ENCODE results near the gene DAAM1. TPM values are rescaled to one million over a fixed set of nuclear protein-coding genes. Genes with fewer than 3 reads are reported as not detected.

The DAAM1 gene
- total RNA-seq, 3 donors from 2014 or later (not counting 1 experiment from before 2014, with no cell fraction given), result 10.9 to 31.4 (median 12.6) TPM

- Mint-ChIP-seq H3K9me3 (no peaks in the 10 kb centered on the region), H3K36me3 (no peaks in the 10 kb centered on the region), H3K4me3 (no peak overlapping the region), H3K4me1 (peaks cover 14 to 15% of the 10 kb centered on the region in 2 donors), H3K27me3 (ENCODE audit: low read depth in 2 of 2) (no peaks in the 10 kb centered on the region), H3K27ac (no peak overlapping the region)
- DNase-seq (no peak), ATAC-seq (no peak)
- 80% methylated on average over 1 of the region's 1 CpG for WGBS (ENCODE audit: insufficient coverage)
- intact Hi-C loops (cut with micrococcal nuclease), result no loop called here
- no peak overlapping the region for H3K27ac ChIP-seq (ENCODE audit: low read length)
- H3K4me3 ChIP-seq (ENCODE audit: low read length), result no peak overlapping the region
- no peaks in the 10 kb centered on the region for H3K4me1 ChIP-seq (ENCODE audit: control insufficient read depth, insufficient read depth, low read length)
- no peaks in the 10 kb centered on the region for H3K9me3 ChIP-seq (ENCODE audit: control insufficient read depth, insufficient read depth, low read length)
- no peak for TF ChIP-seq CTCF (IDR thresholded peaks at IDR 0.05)
- no peaks in the 10 kb centered on the region for H3K27me3 ChIP-seq (ENCODE audit: control insufficient read depth, insufficient read depth, low read length)
- H3K36me3 ChIP-seq (ENCODE audit: control insufficient read depth, insufficient read depth, low read length), result no peaks in the 10 kb centered on the region
Measured at GRCh38 chr14:59245809-59246295, 57.4 kb downstream of the DAAM1 start.

- H3K4me1 ChIP-seq (ENCODE audit: control insufficient read depth, insufficient read depth, low read length), result no peaks in the 10 kb centered on the region
- intact Hi-C loops (cut with micrococcal nuclease), result no loop called here
- Mint-ChIP-seq H3K9me3 (no peaks in the 10 kb centered on the region), H3K4me1 (peaks cover 9 to 14% of the 10 kb centered on the region in 2 donors), H3K4me3 (no peak overlapping the region), H3K27ac (no peak overlapping the region), H3K36me3 (no peaks in the 10 kb centered on the region), H3K27me3 (ENCODE audit: low read depth in 2 of 2) (no peaks in the 10 kb centered on the region)
- H3K9me3 ChIP-seq (ENCODE audit: control insufficient read depth, insufficient read depth, low read length), result no peaks in the 10 kb centered on the region
- H3K4me3 ChIP-seq (ENCODE audit: low read length), result no peak overlapping the region
- 75% methylated on average over 2 of the region's 3 CpGs for WGBS (ENCODE audit: insufficient coverage)
- no peaks in the 10 kb centered on the region for H3K36me3 ChIP-seq (ENCODE audit: control insufficient read depth, insufficient read depth, low read length)
- ATAC-seq (no peak), DNase-seq (no peak)
- H3K27me3 ChIP-seq (ENCODE audit: control insufficient read depth, insufficient read depth, low read length), result no peaks in the 10 kb centered on the region
- H3K27ac ChIP-seq (ENCODE audit: low read length), result no peak overlapping the region
- TF ChIP-seq CTCF (IDR thresholded peaks at IDR 0.05), result no peak
Measured at GRCh38 chr14:59246566-59246965, 58.1 kb downstream of the DAAM1 start.

GRCh38 chr14:59247801-59248584 lies 59.5 kb downstream of the DAAM1 start:
- DNase-seq (no peak), ATAC-seq (no peak)
- Histone ChIP-seq H3K4me1 (ENCODE audit: control insufficient read depth, insufficient read depth, low read length) (no peaks in the 10 kb centered on the region), H3K36me3 (ENCODE audit: control insufficient read depth, insufficient read depth, low read length) (no peaks in the 10 kb centered on the region), H3K4me3 (ENCODE audit: low read length) (no peak overlapping the region), H3K9me3 (ENCODE audit: control insufficient read depth, insufficient read depth, low read length) (no peaks in the 10 kb centered on the region), H3K27me3 (ENCODE audit: control insufficient read depth, insufficient read depth, low read length) (no peaks in the 10 kb centered on the region), H3K27ac (ENCODE audit: low read length) (no peak overlapping the region)
- Mint-ChIP-seq H3K4me1 (peaks cover 17 to 23% of the 10 kb centered on the region in 2 donors), H3K4me3 (no peak overlapping the region), H3K9me3 (no peaks in the 10 kb centered on the region), H3K36me3 (no peaks in the 10 kb centered on the region), H3K27ac (no peak overlapping the region), H3K27me3 (ENCODE audit: low read depth in 2 of 2) (no peaks in the 10 kb centered on the region)
- WGBS (ENCODE audit: insufficient coverage), result 94% methylated on average over 2 of the region's 3 CpGs
- intact Hi-C loops (cut with micrococcal nuclease), result no loop called here
- no peak for TF ChIP-seq CTCF (IDR thresholded peaks at IDR 0.05)

Data from natural killer cell (primary cell).